ENCODE measurements around the gene FAM241A.

DNA sequence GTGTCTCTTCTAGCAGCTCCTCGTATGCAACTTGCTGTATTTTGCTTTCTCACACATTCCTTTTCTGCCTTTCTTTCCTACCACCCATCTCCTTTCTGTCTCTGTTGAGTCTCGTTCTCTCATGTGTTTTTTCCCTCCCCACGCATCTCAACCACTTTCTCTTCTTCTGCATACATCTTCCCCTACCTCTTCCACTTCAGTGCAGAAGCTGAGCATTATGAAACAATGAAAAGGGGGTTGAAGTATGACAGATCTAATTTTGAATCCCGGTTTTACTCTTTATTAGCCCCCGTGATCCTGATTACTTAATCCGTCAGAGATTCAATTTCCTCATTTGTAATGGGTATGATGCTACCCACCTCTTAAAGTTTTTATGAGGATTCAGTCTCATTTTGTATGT is 7.3 kb downstream of the FAM241A start:
- TF ChIP-seq HOXA5 (CRISPR knock-in tag; IDR thresholded peaks at IDR 0.05) (no peak), POLR2A (IDR thresholded peaks at IDR 0.05; ENCODE audit: insufficient read depth in 1 of 2, low read depth in 2 of 2, low read length in 2 of 2) (no peak), FOXP1 (IDR thresholded peaks at IDR 0.05) (no peak), FOXP1 (CRISPR knock-in tag; IDR thresholded peaks at IDR 0.05) (no peak), ELF1 (CRISPR knock-in tag; IDR thresholded peaks at IDR 0.05) (no peak), NONO (IDR thresholded peaks at IDR 0.05) (no peak), NONO (CRISPR knock-in tag; conservative IDR thresholded peaks at IDR 0.05) (no peak), HMG20A (CRISPR knock-in tag; IDR thresholded peaks at IDR 0.05; ENCODE audit: borderline replicate concordance) (no peak), ARHGAP35 (CRISPR knock-in tag; IDR thresholded peaks at IDR 0.05; ENCODE audit: borderline replicate concordance) (no peak), CTCF (CRISPR knock-in tag; IDR thresholded peaks at IDR 0.05) (no peak)
- TF ChIP-seq, protein P1, sequence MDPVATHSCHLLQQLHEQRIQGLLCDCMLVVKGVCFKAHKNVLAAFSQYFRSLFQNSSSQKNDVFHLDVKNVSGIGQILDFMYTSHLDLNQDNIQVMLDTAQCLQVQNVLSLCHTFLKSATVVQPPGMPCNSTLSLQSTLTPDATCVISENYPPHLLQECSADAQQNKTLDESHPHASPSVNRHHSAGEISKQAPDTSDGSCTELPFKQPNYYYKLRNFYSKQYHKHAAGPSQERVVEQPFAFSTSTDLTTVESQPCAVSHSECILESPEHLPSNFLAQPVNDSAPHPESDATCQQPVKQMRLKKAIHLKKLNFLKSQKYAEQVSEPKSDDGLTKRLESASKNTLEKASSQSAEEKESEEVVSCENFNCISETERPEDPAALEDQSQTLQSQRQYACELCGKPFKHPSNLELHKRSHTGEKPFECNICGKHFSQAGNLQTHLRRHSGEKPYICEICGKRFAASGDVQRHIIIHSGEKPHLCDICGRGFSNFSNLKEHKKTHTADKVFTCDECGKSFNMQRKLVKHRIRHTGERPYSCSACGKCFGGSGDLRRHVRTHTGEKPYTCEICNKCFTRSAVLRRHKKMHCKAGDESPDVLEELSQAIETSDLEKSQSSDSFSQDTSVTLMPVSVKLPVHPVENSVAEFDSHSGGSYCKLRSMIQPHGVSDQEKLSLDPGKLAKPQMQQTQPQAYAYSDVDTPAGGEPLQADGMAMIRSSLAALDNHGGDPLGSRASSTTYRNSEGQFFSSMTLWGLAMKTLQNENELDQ (CRISPR knock-in tag; IDR thresholded peaks at IDR 0.05; ENCODE audit: borderline replicate concordance), result no peak
- TF ChIP-seq, protein P2, sequence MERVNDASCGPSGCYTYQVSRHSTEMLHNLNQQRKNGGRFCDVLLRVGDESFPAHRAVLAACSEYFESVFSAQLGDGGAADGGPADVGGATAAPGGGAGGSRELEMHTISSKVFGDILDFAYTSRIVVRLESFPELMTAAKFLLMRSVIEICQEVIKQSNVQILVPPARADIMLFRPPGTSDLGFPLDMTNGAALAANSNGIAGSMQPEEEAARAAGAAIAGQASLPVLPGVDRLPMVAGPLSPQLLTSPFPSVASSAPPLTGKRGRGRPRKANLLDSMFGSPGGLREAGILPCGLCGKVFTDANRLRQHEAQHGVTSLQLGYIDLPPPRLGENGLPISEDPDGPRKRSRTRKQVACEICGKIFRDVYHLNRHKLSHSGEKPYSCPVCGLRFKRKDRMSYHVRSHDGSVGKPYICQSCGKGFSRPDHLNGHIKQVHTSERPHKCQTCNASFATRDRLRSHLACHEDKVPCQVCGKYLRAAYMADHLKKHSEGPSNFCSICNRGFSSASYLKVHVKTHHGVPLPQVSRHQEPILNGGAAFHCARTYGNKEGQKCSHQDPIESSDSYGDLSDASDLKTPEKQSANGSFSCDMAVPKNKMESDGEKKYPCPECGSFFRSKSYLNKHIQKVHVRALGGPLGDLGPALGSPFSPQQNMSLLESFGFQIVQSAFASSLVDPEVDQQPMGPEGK (CRISPR knock-in tag; IDR thresholded peaks at IDR 0.05), result no peak

Data from HepG2 (cell line).